Coronary artery (tissue), 2 donors: ENCODE data around the gene PIK3R2.

Experiments used
- DNase-seq: peaks from one replicate; pipeline ENCODE4 v3.0.0-alpha.2; 2017; ENCODE audit warnings: low spot score
- H3K27ac ChIP-seq, 2 donors: fragments of 200-600 bp; sonication (generic); one replicate each; pipeline ENCODE4 v1.5.1; 2016 to 2019
- H3K4me3 ChIP-seq: fragments of 200-600 bp; sonication (generic); 2 replicates; pipeline ENCODE4 v1.5.1; 2016; ENCODE audit warnings: mild to moderate bottlenecking, moderate library complexity
- TF ChIP-seq, protein P1 (sequence below): fragments of 200-600 bp; sonication (generic); IDR thresholded peaks from one replicate; pipeline ENCODE4 v1.5.1; 2019; ENCODE audit warnings: antibody characterized with exemption

The PIK3R2 gene

DNA sequence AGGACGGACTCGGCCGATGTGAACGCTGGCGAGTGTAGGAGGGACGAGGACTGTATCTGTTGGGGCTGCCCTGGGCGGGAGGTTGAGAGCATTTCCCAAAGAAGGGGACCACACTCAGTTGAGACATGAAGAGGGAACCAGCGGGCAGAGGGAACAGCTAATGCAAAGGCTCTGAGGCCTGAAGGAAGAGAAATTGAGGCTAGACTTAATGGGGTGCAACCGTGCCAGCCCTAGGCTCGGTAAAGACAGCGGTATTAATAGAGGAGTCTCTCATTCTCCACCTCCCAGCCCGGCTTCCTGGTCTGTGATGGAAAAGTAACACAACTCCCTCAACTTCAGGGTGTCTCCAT is 41.2 kb downstream of the PIK3R2 start:
- TF ChIP-seq, protein P1, sequence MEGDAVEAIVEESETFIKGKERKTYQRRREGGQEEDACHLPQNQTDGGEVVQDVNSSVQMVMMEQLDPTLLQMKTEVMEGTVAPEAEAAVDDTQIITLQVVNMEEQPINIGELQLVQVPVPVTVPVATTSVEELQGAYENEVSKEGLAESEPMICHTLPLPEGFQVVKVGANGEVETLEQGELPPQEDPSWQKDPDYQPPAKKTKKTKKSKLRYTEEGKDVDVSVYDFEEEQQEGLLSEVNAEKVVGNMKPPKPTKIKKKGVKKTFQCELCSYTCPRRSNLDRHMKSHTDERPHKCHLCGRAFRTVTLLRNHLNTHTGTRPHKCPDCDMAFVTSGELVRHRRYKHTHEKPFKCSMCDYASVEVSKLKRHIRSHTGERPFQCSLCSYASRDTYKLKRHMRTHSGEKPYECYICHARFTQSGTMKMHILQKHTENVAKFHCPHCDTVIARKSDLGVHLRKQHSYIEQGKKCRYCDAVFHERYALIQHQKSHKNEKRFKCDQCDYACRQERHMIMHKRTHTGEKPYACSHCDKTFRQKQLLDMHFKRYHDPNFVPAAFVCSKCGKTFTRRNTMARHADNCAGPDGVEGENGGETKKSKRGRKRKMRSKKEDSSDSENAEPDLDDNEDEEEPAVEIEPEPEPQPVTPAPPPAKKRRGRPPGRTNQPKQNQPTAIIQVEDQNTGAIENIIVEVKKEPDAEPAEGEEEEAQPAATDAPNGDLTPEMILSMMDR, result no peak
- DNase-seq, result no peak
- Histone ChIP-seq H3K4me3 (peak overlapping the region; percentile 91), H3K27ac (peak overlapping the region in 1 of 2 donors; percentile 15)

DNA sequence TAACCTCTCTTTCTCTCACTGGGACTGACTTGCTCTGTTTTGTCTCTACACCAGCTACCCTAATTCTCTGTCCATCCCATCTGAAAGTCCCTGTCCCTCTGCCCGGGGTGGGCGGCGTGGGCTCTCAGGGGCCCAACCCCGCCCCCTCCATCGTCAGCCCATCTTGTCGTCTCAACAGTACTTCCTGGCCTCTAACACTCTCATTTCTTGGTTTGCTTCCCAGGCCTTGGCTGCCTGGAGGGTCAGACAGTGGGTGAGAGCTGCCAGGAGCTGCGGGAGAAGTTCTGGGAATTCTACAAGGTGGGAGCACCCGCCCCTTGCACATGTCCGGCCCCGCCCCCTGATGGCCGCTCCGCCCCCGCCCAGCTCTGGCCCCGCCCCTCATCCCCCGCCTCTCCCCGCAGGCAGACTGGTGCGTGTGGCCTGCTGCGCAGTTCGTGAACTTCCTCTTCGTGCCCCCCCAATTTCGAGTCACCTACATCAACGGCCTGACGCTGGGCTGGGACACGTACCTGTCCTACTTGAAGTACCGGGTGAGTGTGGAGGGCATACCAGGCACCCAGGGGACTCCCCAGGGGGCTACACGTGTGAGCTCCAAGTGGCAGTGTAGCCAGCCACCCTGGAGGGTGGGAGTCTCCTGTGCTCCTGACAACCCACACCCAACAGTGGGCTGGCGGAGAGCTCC is 41.7 kb downstream of the PIK3R2 start:
- TF ChIP-seq, protein P1, result no peak
- H3K4me3 ChIP-seq, result peak overlapping the region; percentile 91
- no peak for DNase-seq
- H3K27ac ChIP-seq, result peak overlapping the region in 1 of 2 donors; percentile 15

DNA sequence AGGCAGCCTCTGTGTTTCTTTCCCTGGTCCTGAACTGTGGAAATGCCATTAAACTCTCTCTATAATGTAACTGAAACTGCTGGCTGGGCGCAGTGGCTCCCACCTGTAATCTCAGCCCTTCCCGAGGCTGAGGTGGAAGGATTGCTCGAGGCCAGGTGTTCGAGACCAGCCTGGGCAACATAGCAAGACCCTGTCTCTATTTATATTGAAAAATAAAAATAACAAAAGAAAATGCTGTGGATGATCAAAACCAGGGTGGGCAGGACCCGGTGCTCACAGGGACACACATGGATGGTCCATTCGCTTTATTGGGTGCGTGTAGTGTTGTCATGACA is 43.5 kb downstream of the PIK3R2 start:
- Histone ChIP-seq H3K27ac (no peak overlapping the region), H3K4me3 (no peak overlapping the region)
- no peak for DNase-seq
- TF ChIP-seq, protein P1, result no peak

DNA sequence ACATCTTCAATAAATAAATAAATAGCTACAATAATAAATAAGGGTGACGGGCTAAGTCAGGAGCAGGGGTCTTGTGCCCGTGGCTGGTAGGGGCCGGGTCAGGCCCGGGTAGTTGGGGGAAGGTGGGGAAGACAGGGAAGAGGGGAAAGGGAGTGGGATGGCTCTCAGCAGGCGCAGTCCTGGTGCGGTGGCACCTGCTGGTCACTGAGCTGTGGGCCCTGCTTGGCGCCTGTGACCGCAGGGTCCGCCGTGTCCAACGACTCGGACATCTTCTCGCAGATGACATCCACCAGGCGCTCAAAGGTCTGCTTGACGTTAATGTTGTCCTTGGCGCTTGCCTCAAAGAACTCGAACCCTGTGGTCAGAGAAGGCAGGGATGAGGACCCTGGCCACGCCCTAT is 44.3 kb downstream of the PIK3R2 start:
- no peak for DNase-seq
- H3K27ac ChIP-seq, result no peak overlapping the region
- TF ChIP-seq, protein P1, result no peak
- H3K4me3 ChIP-seq, result no peak overlapping the region

DNA sequence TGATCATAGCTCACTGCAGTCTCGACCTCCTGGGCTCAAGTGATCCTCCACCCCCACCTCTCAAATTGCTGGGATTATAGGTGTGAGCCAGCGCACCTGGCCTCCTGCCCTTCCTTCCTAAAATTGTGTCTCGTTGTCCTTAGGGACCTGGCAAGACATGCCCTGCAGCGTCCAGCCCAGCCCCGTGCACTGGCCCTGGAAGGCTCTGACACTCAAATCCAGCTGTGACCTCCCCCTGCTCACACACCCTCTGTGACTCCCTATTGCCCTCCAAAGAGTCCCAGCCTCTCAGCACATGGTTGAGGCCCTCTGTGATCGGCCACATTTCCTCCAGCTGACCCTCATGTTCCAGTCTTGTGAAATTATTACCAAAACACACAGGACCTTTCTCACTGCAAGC is 45.0 kb downstream of the PIK3R2 start:
- H3K27ac ChIP-seq, result no peak overlapping the region
- no peak for DNase-seq
- H3K4me3 ChIP-seq, result no peak overlapping the region
- TF ChIP-seq, protein P1, result no peak

DNA sequence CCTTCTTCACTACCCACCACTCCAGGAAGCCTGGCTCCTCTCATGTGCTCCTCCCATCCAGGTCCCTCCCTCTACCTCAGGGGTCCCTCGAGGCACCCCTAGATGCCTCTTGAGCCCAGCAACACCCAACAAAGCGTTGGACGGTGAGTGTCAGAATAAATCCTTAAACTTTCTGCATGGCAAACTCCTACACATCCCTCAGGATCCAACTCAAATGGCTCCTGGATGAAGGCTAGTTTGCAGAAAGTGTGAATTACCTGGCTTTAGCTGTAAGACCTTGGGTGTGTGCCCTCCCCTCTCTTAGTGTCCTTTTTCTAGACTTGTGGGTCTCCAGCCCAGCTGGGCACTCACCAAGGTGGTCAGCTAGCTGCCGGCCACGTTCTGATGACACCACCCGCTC is 45.4 kb downstream of the PIK3R2 start:
- no peak overlapping the region for H3K27ac ChIP-seq
- no peak for DNase-seq
- TF ChIP-seq, protein P1, result no peak
- no peak overlapping the region for H3K4me3 ChIP-seq

DNA sequence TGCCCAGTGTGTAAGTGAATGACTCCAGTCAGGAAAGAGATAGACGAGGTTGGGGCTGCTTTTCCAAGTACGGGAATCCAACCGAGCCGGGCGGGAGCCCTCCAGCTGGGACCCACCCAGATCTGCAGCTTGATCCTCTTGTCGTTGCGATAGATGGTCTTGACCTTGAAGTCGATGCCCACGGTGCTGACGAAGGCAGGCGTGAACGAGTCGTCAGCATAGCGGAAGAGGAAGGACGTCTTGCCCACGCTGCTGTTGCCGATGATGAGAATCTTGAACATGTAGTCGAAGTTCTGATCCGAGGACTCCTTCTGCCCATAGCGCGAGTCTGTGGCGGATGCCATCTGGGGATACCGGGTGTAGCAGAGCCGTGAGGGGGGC is 49.4 kb downstream of the PIK3R2 start:
- no peak for DNase-seq
- TF ChIP-seq, protein P1, result no peak
- no peak overlapping the region for H3K4me3 ChIP-seq
- H3K27ac ChIP-seq, result no peak overlapping the region
